HUES6 (cell line): ENCODE data around the gene TEKT5.
"Not testable (repeated sequence)": the region's sequence is repeated elsewhere in the genome, so short reads cannot be mapped to it uniquely, and the experiment has no call there.

Experiments
- H3K27ac ChIP-seq: 2 replicates; pipeline ENCODE4 v1.7.0; 2013; ENCODE audit warnings: low read depth, mild to moderate bottlenecking, low read length, inconsistent platforms
- H3K27me3 ChIP-seq: 2 replicates; pipeline ENCODE4 v1.6.1; 2013; ENCODE audit warnings: low read length; ENCODE audit not compliant: control insufficient read depth, insufficient read depth
- H3K36me3 ChIP-seq: 2 replicates; pipeline ENCODE4 v1.6.1; 2013; ENCODE audit warnings: low read length; ENCODE audit not compliant: control insufficient read depth, insufficient read depth
- H3K4me1 ChIP-seq: 2 replicates; pipeline ENCODE4 v1.6.1; 2013; ENCODE audit warnings: low read length; ENCODE audit not compliant: control insufficient read depth, insufficient read depth
- H3K4me3 ChIP-seq: 2 replicates; pipeline ENCODE4 v1.5.1; 2013; ENCODE audit warnings: low read depth, low read length
- H3K9ac ChIP-seq: one replicate; pipeline ENCODE4 v1.6.1; 2013; ENCODE audit warnings: mild to moderate bottlenecking, low read length
- H3K9me3 ChIP-seq: 2 replicates; pipeline ENCODE4 v1.6.1; 2013; ENCODE audit warnings: low read depth, low read length; ENCODE audit not compliant: control insufficient read depth, insufficient read depth

The TEKT5 gene

GRCh38 chr16:10684511-10685151 lies 10.1 kb downstream of the TEKT5 start:
- Histone ChIP-seq H3K9ac (no peak overlapping the region), H3K27me3 (no peaks in the 10 kb centered on the region), H3K9me3 (no peaks in the 10 kb centered on the region), H3K4me1 (no peaks in the 10 kb centered on the region), H3K27ac (no peak overlapping the region), H3K36me3 (no peaks in the 10 kb centered on the region), H3K4me3 (no peak overlapping the region)

- no peak overlapping the region for H3K9ac ChIP-seq
- peaks cover 7% of the 10 kb centered on the region for H3K4me1 ChIP-seq
- H3K27ac ChIP-seq: no peak overlapping the region
- no peaks in the 10 kb centered on the region for H3K27me3 ChIP-seq
- H3K4me3 ChIP-seq: no peak overlapping the region
- H3K9me3 ChIP-seq: no peaks in the 10 kb centered on the region
- no peaks in the 10 kb centered on the region for H3K36me3 ChIP-seq
Observed at GRCh38 chr16:10683170-10683569, 11.6 kb downstream of the TEKT5 start.

DNA sequence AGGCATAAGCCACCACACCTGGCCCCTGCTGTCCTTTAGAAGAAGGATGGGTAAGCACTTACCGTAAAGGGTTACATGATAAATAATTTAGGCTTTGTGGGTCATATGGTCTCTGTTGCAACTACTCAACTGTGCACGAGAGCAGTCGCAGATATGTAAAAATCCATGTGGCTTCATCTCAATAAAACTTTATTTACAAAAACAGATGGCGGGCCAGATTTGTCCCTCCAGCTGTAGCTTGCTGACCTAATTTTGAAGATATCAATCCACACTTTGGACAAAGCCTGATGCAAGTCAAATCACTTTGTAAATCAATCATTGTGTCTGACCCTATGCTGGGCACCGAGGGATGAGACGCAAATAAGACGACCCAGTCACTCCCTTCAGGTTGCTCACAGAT lies 12.1 kb downstream of the TEKT5 start:
- H3K4me1 ChIP-seq: peaks cover 7% of the 10 kb centered on the region
- H3K27me3 ChIP-seq: no peaks in the 10 kb centered on the region
- no peak overlapping the region for H3K27ac ChIP-seq
- no peak overlapping the region for H3K9ac ChIP-seq
- H3K9me3 ChIP-seq: no peaks in the 10 kb centered on the region
- no peak overlapping the region for H3K4me3 ChIP-seq
- H3K36me3 ChIP-seq: no peaks in the 10 kb centered on the region

GRCh38 chr16:10681310-10682308 lies 13.1 kb downstream of the TEKT5 start:
- H3K4me1 ChIP-seq: peaks cover 7% of the 10 kb centered on the region
- no peak overlapping the region for H3K27ac ChIP-seq
- H3K4me3 ChIP-seq: no peak overlapping the region
- no peaks in the 10 kb centered on the region for H3K27me3 ChIP-seq
- H3K9ac ChIP-seq: no peak overlapping the region
- H3K9me3 ChIP-seq: no peaks in the 10 kb centered on the region
- H3K36me3 ChIP-seq: no peaks in the 10 kb centered on the region

- Histone ChIP-seq H3K4me1 (peaks cover 7% of the 10 kb centered on the region), H3K9me3 (no peaks in the 10 kb centered on the region)
Observed at GRCh38 chr16:10679921-10680320, 14.8 kb downstream of the TEKT5 start.

GRCh38 chr16:10679441-10679840 lies 15.3 kb downstream of the TEKT5 start:
- not testable (repeated sequence) for H3K36me3 ChIP-seq, H3K9ac ChIP-seq, H3K9me3 ChIP-seq, H3K27ac ChIP-seq, H3K27me3 ChIP-seq, H3K4me3 ChIP-seq, H3K4me1 ChIP-seq

More at GRCh38 chr16:10679921-10680320, 14.8 kb downstream of the TEKT5 start:
- Histone ChIP-seq H3K4me3 (no peak overlapping the region), H3K27ac (no peak overlapping the region), H3K9ac (no peak overlapping the region), H3K36me3 (no peaks in the 10 kb centered on the region), H3K27me3 (no peaks in the 10 kb centered on the region)

DNA sequence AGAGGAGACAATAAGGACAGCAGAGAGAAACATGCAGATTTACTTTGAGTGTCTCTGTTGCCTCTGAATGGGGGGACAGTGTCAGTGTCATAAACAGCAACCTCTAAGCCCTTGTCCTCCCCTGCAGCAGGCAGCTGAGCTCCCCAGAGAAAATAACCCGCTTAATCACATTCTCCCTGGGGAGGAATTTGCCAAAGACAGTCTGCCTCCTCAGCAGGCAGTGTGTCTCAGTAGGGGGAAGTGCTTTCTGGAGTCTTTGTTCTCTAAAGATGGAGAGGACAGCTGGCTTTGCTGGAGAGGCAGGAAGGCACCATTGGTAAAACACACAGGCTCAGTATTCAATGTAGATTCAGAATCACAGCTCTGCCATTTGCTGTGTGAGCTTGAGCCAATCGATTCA lies 16.1 kb downstream of the TEKT5 start:
- H3K4me1 ChIP-seq: peaks cover 7% of the 10 kb centered on the region
- H3K4me3 ChIP-seq: no peak overlapping the region
- no peak overlapping the region for H3K27ac ChIP-seq
- H3K27me3 ChIP-seq: no peaks in the 10 kb centered on the region
- no peaks in the 10 kb centered on the region for H3K9me3 ChIP-seq
- H3K36me3 ChIP-seq: no peaks in the 10 kb centered on the region
- no peak overlapping the region for H3K9ac ChIP-seq

DNA sequence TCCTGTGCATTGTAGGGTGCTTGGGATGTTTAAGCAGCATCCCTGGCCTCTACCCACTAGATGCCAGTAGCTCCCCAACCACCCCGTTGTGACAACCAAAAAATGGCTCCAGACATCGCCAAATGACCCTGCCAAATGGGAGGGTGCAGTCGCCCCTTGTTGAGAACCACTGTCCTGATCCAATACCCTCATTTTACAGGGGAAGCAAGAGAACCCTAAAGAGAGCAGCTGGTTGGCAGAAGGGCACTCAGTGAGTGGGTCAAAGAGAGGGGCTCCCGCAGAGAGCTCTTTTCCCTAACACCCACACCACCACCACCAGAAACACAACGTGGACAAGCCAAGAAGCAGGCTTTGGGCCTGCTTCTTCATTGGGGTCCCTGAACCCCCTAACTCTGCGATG lies 18.4 kb downstream of the TEKT5 start:
- peaks cover 7% of the 10 kb centered on the region for H3K4me1 ChIP-seq

DNA sequence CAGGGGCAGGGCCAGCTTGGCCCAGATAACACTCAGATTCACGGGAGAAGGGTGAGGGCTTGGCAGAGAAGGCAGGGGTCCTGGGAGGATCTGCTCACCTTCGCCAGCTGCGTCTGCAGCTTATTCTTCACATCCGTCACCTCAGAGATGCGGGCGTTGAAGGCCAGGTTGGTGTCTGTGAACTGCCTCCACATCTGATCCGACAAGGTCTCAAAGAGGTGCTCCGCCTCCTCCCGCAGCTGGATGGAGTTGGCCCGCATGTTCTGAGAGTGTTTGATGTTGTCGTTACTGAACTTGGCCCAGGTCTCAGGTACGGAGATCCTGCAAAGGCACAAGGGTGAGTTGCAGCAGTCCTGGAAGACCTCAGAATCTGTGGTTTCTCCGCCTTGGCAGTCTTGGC lies 18.9 kb downstream of the TEKT5 start:
- no peak overlapping the region for H3K9ac ChIP-seq
- H3K27me3 ChIP-seq: no peaks in the 10 kb centered on the region
- no peaks in the 10 kb centered on the region for H3K9me3 ChIP-seq
- H3K27ac ChIP-seq: no peak overlapping the region
- H3K4me3 ChIP-seq: no peak overlapping the region
- H3K4me1 ChIP-seq: peaks cover 7% of the 10 kb centered on the region
- H3K36me3 ChIP-seq: no peaks in the 10 kb centered on the region

More for the DNA sequence above, 18.4 kb downstream of the TEKT5 start:
- no peaks in the 10 kb centered on the region for H3K27me3 ChIP-seq
- no peaks in the 10 kb centered on the region for H3K36me3 ChIP-seq
- H3K9ac ChIP-seq: no peak overlapping the region
- H3K9me3 ChIP-seq: no peaks in the 10 kb centered on the region
- no peak overlapping the region for H3K4me3 ChIP-seq
- H3K27ac ChIP-seq: no peak overlapping the region

DNA sequence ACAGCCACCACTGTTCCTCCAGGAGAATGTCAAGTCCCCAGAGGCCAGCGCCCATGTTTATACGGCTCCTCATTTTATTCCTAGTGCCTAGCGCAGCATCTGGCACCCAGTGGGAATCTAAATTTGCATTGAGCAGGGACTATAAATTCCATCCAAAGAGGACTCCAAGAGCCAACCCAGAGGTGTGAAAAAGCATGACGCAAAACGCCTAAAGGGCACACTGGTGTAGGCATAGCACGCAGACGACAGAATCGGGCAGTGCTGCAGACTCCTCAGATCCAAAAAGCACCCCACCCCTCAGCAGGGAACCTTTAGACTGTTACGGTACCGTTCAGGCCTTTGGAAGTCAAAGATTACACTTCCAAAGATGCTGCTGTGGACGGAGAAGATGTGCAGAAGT lies 19.5 kb downstream of the TEKT5 start:
- H3K27me3 ChIP-seq: no peaks in the 10 kb centered on the region
- no peaks in the 10 kb centered on the region for H3K36me3 ChIP-seq
- H3K9me3 ChIP-seq: no peaks in the 10 kb centered on the region
- H3K9ac ChIP-seq: no peak overlapping the region
- H3K4me3 ChIP-seq: no peak overlapping the region
- peaks cover 7% of the 10 kb centered on the region for H3K4me1 ChIP-seq
- no peak overlapping the region for H3K27ac ChIP-seq

- H3K36me3 ChIP-seq: no peaks in the 10 kb centered on the region
- H3K27ac ChIP-seq: no peak overlapping the region
- no peak overlapping the region for H3K9ac ChIP-seq
- no peaks in the 10 kb centered on the region for H3K4me1 ChIP-seq
- H3K27me3 ChIP-seq: no peaks in the 10 kb centered on the region
- H3K4me3 ChIP-seq: no peak overlapping the region
- no peaks in the 10 kb centered on the region for H3K9me3 ChIP-seq
Observed at GRCh38 chr16:10671729-10672128, 23.0 kb downstream of the TEKT5 start.
